Colonic mucosa (tissue), 4 donors: ENCODE data around the gene SLC12A5. TPM values are rescaled to one million over a fixed set of nuclear protein-coding genes. Genes with fewer than 3 reads are reported as not detected.

Source experiments
- DNase-seq: peaks from one replicate; pipeline ENCODE4 v3.0.0-alpha.2; 2020
- H3K27ac ChIP-seq: fragments of 200-600 bp; one replicate; pipeline ENCODE4 v1.8.0; 2021
- H3K27me3 ChIP-seq: fragments of 200-600 bp; one replicate; pipeline ENCODE4 v1.8.0; 2021
- H3K36me3 ChIP-seq: fragments of 200-600 bp; one replicate; pipeline ENCODE4 v1.8.0; 2021
- H3K4me1 ChIP-seq: fragments of 200-600 bp; one replicate; pipeline ENCODE4 v1.8.0; 2021; ENCODE audit warnings: mild to moderate bottlenecking
- H3K4me3 ChIP-seq: fragments of 200-600 bp; one replicate; pipeline ENCODE4 v1.8.0; 2021
- H3K9ac ChIP-seq, 2 donors: one replicate each; pipeline ENCODE4 v1.7.0; 2013; ENCODE audit warnings: control low read depth in 2 of 2, low read depth in 2 of 2, low read length in 2 of 2
- H3K9me3 ChIP-seq: fragments of 200-600 bp; one replicate; pipeline ENCODE4 v1.8.0; 2021
- intact Hi-C: fragments of 100-400 bp; cut with DNase I; formaldehyde crosslinking; loops from one replicate; pipeline ENCODE4 v1.14.1; 2022
- total RNA-seq, 2 donors: library from RNA; stranded (reverse); fragmentation: NEBNext Ultra II Directional in 1 of 2; extraction: Animal tissue kit (Norgen Biotek cat#: 25700) in 1 of 2; gene quantifications; one replicate each; pipeline ENCODE4 v1.2.1, GENCODE V29; 2021
- TF ChIP-seq, protein P1 (sequence below): fragments of 200-600 bp; IDR thresholded peaks from one replicate; pipeline ENCODE4 v1.8.0; 2022; ENCODE audit warnings: antibody characterized with exemption, mild to moderate bottlenecking
- donor health status: healthy.
- donor health status: DM: no; HTN: no; CAD: no.
- donor health status: DM: no; HTN: no; CAD: no.

The SLC12A5 gene
- total RNA-seq, 2 donors from 2014 or later = 0.96 TPM; not detected in 1

- Histone ChIP-seq H3K9me3 (no peaks in the 10 kb centered on the region), H3K4me1 (peaks cover 4% of the 10 kb centered on the region), H3K9ac (no peak overlapping the region), H3K36me3 (no peaks in the 10 kb centered on the region), H3K27me3 (peaks cover 40% of the 10 kb centered on the region), H3K27ac (no peak overlapping the region), H3K4me3 (no peak overlapping the region)
- TF ChIP-seq, protein P1, sequence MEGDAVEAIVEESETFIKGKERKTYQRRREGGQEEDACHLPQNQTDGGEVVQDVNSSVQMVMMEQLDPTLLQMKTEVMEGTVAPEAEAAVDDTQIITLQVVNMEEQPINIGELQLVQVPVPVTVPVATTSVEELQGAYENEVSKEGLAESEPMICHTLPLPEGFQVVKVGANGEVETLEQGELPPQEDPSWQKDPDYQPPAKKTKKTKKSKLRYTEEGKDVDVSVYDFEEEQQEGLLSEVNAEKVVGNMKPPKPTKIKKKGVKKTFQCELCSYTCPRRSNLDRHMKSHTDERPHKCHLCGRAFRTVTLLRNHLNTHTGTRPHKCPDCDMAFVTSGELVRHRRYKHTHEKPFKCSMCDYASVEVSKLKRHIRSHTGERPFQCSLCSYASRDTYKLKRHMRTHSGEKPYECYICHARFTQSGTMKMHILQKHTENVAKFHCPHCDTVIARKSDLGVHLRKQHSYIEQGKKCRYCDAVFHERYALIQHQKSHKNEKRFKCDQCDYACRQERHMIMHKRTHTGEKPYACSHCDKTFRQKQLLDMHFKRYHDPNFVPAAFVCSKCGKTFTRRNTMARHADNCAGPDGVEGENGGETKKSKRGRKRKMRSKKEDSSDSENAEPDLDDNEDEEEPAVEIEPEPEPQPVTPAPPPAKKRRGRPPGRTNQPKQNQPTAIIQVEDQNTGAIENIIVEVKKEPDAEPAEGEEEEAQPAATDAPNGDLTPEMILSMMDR = no peak
- no peak for DNase-seq
- intact Hi-C loops = no loop called here
These were observed 15.6 kb upstream of the SLC12A5 start for GRCh38 chr20:46013322-46013828.

DNA sequence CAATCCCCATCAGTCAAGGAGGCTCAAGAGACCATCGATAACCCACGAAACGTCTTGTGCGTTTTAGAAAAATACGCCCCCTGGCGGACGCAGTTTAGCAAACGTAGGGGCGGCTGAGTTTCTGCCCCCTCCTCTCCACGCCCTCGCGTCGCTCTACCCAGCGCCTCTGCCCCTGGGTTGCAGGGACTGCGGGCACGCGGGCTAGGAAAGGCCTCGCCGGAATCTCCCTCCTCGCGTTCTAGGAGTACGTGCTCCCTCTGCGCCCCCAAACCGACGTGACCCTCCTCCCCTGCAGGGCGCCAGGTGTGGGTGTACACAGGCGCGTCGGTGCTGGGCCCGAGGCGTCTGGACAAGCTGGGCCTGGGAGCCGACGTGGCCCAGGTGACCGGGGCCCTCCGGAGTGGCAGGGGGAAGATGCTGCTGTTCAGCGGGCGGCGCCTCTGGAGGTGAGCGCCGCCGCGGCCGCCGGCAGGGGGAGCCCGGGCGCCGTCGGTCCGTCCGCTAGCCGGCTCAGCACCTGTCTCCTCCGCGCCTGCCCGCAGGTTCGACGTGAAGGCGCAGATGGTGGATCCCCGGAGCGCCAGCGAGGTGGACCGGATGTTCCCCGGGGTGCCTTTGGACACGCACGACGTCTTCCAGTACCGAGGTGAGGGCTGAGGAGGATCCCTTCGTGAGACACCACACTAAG, 15.0 kb upstream of the SLC12A5 start:
- H3K36me3 ChIP-seq = no peaks in the 10 kb centered on the region
- peaks cover 40% of the 10 kb centered on the region for H3K27me3 ChIP-seq
- TF ChIP-seq, protein P1 = peak; percentile 81
- no peak overlapping the region for H3K27ac ChIP-seq
- H3K4me1 ChIP-seq = peaks cover 4% of the 10 kb centered on the region
- intact Hi-C loops = no loop called here
- no peak overlapping the region for H3K9ac ChIP-seq
- no peak overlapping the region for H3K4me3 ChIP-seq
- peak; percentile 56 for DNase-seq
- no peaks in the 10 kb centered on the region for H3K9me3 ChIP-seq

DNA sequence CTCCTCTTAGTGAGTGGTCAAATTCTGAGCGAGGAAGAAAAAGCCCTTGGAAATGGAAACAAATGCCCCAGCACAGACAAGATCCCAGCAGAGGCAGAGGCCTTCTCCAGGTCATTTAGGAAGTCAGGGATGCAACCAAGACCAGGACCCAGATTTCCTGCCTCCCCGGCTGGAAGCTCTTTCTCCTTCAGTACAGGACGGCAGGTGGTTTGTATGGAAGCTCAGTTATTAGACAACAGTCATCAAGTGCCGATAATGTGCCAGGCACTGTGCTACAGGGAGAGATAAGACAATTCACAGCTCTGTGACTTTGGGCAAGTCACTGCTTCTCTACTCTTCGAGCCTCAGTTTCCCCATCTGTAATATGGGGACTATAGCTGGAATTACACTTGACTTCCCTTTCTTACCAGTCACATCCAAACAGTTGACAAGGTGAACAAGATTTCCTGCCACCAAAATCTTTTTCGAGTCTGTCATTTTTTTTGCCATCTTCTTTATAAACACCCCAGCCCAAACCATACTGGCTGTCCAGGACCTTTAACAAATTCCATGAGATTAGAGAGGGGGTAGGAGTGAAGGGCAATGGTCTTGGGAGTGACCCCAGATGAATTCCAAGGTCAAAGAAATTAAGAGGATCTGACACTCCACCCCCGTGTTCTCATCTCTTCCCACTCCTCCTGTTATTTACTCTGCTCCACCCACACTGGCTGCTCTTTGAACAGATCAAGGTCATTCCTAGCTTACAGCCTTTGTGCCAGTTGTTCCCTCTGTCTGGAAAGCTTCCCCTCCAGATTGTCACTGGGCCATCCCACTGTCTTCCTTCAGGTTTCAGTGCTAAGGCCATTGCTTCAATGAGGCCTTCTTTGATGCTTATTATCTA, 14.3 kb upstream of the SLC12A5 start:
- H3K9ac ChIP-seq = no peak overlapping the region
- no peak overlapping the region for H3K4me3 ChIP-seq
- H3K27me3 ChIP-seq = peaks cover 38% of the 10 kb centered on the region
- TF ChIP-seq, protein P1 = no peak
- DNase-seq = no peak
- peaks cover 4% of the 10 kb centered on the region for H3K4me1 ChIP-seq
- H3K36me3 ChIP-seq = no peaks in the 10 kb centered on the region
- H3K27ac ChIP-seq = no peak overlapping the region
- intact Hi-C loops = no loop called here
- H3K9me3 ChIP-seq = no peaks in the 10 kb centered on the region

GRCh38 chr20:46017272-46017671, 11.7 kb upstream of the SLC12A5 start:
- no peak overlapping the region for H3K27ac ChIP-seq
- no peak for DNase-seq
- no peaks in the 10 kb centered on the region for H3K36me3 ChIP-seq
- H3K27me3 ChIP-seq = peaks cover 14% of the 10 kb centered on the region
- no peak overlapping the region for H3K9ac ChIP-seq
- H3K9me3 ChIP-seq = no peaks in the 10 kb centered on the region
- TF ChIP-seq, protein P1 = no peak
- H3K4me3 ChIP-seq = no peak overlapping the region
- peaks cover 4% of the 10 kb centered on the region for H3K4me1 ChIP-seq
- intact Hi-C loops = no loop called here

DNA sequence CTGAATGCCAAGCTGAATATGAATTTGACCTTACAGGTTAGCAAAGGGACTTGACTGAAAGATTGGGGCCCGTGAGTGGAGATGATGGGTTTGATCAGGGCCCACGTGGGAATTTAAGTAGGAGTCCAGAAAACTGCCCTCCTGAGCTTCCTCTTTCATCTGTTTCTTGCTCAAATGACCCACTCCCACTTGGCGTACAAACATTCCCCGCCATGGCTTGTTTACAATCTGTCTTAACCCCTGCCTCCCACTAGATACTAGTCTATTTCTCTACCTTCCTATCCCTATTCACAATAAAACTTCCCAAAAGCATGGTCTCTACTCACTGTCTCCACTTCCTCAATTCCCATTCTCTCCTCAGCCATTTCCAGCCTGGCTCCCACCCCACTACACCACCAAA, 10.9 kb upstream of the SLC12A5 start:
- Histone ChIP-seq H3K9me3 (no peaks in the 10 kb centered on the region), H3K27ac (no peak overlapping the region), H3K9ac (no peak overlapping the region), H3K27me3 (peaks cover 10% of the 10 kb centered on the region), H3K36me3 (no peaks in the 10 kb centered on the region), H3K4me1 (peaks cover 4% of the 10 kb centered on the region), H3K4me3 (no peak overlapping the region)
- TF ChIP-seq, protein P1 = no peak
- intact Hi-C loops = no loop called here
- no peak for DNase-seq
